ENCODE measurements around the gene CCDC78. TPM values are rescaled to one million over a fixed set of nuclear protein-coding genes. Genes with fewer than 3 reads are reported as not detected.

CCDC78 gene
- total RNA-seq, 1 donor from 2014 or later: 0.50 TPM

DNA sequence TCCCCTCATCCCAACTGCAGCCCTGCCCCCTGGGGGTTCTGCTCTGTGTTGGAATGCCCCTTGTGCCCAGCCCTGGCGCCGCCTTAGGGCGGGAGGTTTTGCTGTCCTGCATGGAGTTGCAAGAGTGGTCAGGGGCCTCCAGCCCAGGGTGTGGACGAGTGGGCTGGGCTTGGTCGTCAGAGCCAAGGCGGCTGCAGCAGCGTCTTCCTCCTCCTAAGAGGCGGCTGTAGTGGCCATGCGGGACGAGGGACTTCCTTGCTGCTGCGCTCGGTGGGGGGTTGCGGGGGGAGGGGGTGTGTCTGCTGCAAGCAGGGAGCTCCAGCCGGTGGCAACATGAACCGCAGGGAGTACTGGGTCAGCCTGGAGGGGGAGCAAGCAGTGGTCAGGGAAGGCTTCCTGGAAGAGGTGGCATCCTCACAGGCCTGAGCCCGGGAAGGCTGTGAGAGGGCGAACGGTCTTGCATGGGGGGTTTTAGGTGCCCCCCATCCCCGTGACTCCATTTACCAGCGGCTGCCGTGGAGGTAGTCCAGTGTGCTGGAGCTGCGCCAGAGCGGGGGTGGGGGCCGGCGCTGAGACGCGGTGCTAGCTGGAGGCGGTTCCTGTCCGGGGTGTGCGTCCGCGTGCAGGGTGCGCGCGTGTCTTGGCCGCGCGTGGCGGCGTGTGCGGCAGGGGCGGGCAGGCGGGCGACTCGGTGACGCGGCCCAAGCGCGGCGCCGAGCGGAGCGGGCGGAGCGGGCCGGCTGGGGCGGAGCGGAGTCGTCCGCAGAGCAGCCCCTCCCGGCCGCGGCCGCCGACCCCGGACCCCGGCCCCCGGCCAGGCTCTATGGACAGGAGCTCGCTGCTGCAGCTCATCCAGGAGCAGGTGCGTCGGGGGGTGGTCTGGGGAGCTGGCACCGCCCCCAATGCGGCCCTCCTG lies 51.0 kb downstream of the CCDC78 start, which contains the start of gene RHBDL1:
TSS of gene RHBDL1 (plus strand) at position 704 of the 916 bp plus-strand sequence. CDS start at position 824, 120 bp downstream.
- DNase-seq (peak; percentile 69), ATAC-seq (no peak)
- intact Hi-C loops (cut with micrococcal nuclease): no loop called here

- intact Hi-C loops (cut with micrococcal nuclease): no loop called here
- DNase-seq: no peak
- ATAC-seq: peak; percentile 16
Observed at GRCh38 chr16:674214-674881, 51.9 kb downstream of the CCDC78 start.

- no peak for ATAC-seq
- DNase-seq: no peak
- intact Hi-C loops (cut with micrococcal nuclease): no loop called here
Observed at GRCh38 chr16:673399-673991, 52.7 kb downstream of the CCDC78 start.

GRCh38 chr16:672851-673250 lies 53.4 kb downstream of the CCDC78 start:
- ATAC-seq: no peak
- DNase-seq: no peak
- intact Hi-C loops (cut with micrococcal nuclease): no loop called here

Small RNAs within 50 kb of the gene (microRNA-seq; reads per million reads assigned to microRNA genes)
- not detected for gene MIR662 (ENCODE audit: borderline number of aligned reads)

Other genes with a start within 250 kb of the CCDC78 start
- gene CAPN15, start 198.7 kb downstream of the CCDC78 start, total RNA-seq: 17.8 TPM
- not detected for gene PRR35, start 166.0 kb downstream of the CCDC78 start, total RNA-seq
- 0.52 TPM for gene NHLRC4, start 159.4 kb downstream of the CCDC78 start, total RNA-seq
- gene PIGQ, start 156.5 kb downstream of the CCDC78 start, total RNA-seq: 16.9 TPM
- 11.4 TPM for gene RAB40C, start 136.4 kb downstream of the CCDC78 start, total RNA-seq
- gene WFIKKN1, start 95.5 kb downstream of the CCDC78 start, total RNA-seq: 0.10 TPM
- 62.2 TPM for gene METTL26, start 90.1 kb downstream of the CCDC78 start, total RNA-seq
- 187 TPM for gene MCRIP2, start 84.6 kb downstream of the CCDC78 start, total RNA-seq
- 10.9 TPM for gene WDR90, start 77.1 kb downstream of the CCDC78 start, total RNA-seq
- gene RHOT2, start 58.3 kb downstream of the CCDC78 start, total RNA-seq: 88.8 TPM
- 1.9 TPM for gene RHBDL1, start 50.8 kb downstream of the CCDC78 start, total RNA-seq
- 144 TPM for gene STUB1, start 46.0 kb downstream of the CCDC78 start, total RNA-seq
- 49.0 TPM for gene JMJD8, start 42.1 kb downstream of the CCDC78 start, total RNA-seq
- gene WDR24, start 36.0 kb downstream of the CCDC78 start, total RNA-seq: 8.3 TPM
- 0.99 TPM for gene FBXL16, start 20.6 kb downstream of the CCDC78 start, total RNA-seq
- gene METRN, start 11.3 kb downstream of the CCDC78 start, total RNA-seq: 57.9 TPM
- gene ANTKMT, start 5.3 kb downstream of the CCDC78 start, total RNA-seq: 31.2 TPM
- gene HAGHL, start 663 bp upstream of the CCDC78 start, total RNA-seq: 13.6 TPM
- gene CIAO3, start 14.6 kb upstream of the CCDC78 start, total RNA-seq: 34.5 TPM
- gene MSLN, start 34.3 kb upstream of the CCDC78 start, total RNA-seq: 4.6 TPM
- 8.7 TPM for gene RPUSD1, start 61.9 kb upstream of the CCDC78 start, total RNA-seq
- 6.6 TPM for gene CHTF18, start 62.2 kb upstream of the CCDC78 start, total RNA-seq
- gene GNG13, start 74.3 kb upstream of the CCDC78 start, total RNA-seq: not detected
- gene LMF1, start 244.5 kb upstream of the CCDC78 start, total RNA-seq: 6.0 TPM